Mesodermal cell (in vitro differentiated cells): ENCODE measurements around the gene PIK3R5.
A peak's percentile ranks its signal among the peaks of the same experiment; 100 is the strongest.
"Not testable (repeated sequence)": the region's sequence is repeated elsewhere in the genome, so short reads cannot be mapped to it uniquely, and the experiment has no call there.

Experiments
- H3K27ac ChIP-seq: 2 replicates; pipeline ENCODE4 v1.7.0; 2013; ENCODE audit warnings: mild to moderate bottlenecking, low read depth, low read length, moderate library complexity; ENCODE audit not compliant: severe bottlenecking
- H3K36me3 ChIP-seq: 2 replicates; pipeline ENCODE4 v1.7.1; 2013; ENCODE audit warnings: mild to moderate bottlenecking, low read length, moderate library complexity; ENCODE audit not compliant: control insufficient read depth, insufficient read depth
- H3K4me1 ChIP-seq: one replicate; pipeline ENCODE4 v1.7.1; 2013; ENCODE audit warnings: mild to moderate bottlenecking, low read length; ENCODE audit not compliant: insufficient read depth, control insufficient read depth, poor library complexity, severe bottlenecking
- H3K4me3 ChIP-seq: 2 replicates; pipeline ENCODE4 v1.7.0; 2013; ENCODE audit warnings: low read length, control low read depth, mild to moderate bottlenecking; ENCODE audit not compliant: insufficient read depth, poor library complexity, severe bottlenecking; ENCODE audit errors: extremely low read depth
- H3K9me3 ChIP-seq: 2 replicates; pipeline ENCODE4 v1.7.1; 2013; ENCODE audit warnings: mild to moderate bottlenecking, low read length, moderate library complexity; ENCODE audit not compliant: control insufficient read depth
- WGBS, 2 experiments: methylation state at CpG; one replicate each; pipeline ENCODE4 v1.1.5; 2013; ENCODE audit warnings: missing lambda C conversion rate in 2 of 2; ENCODE audit not compliant: insufficient coverage in 2 of 2; 5-methylcytosine and 5-hydroxymethylcytosine counted together

The PIK3R5 gene

GRCh38 chr17:8984225-8984624 is 18.7 kb upstream of the PIK3R5 start:
- H3K27ac ChIP-seq, H3K9me3 ChIP-seq, H3K4me1 ChIP-seq, H3K4me3 ChIP-seq, H3K36me3 ChIP-seq: not testable (repeated sequence)
- 61 to 94% methylated on average over 3 to 4 of the region's 5 CpGs for WGBS, 2 experiments

DNA sequence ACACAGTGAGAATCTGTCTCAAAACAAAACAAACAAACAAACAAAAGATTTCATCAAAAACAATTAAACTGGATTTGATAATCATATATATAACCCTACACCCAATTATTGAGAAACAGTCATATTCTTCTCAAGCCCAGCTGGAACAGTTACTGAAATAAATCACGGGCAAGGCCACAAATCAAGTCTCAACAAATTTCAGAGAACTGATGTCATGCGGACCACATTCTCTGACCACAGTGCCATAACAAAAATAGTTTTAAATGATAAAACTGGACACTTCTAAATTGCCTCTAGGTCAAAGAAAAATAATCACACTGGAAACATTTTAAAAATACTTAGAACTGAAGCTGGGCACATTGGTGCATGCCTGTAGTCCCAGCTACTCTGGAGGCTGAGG is 15.9 kb upstream of the PIK3R5 start:
- 100% methylated on average over 1 of the region's 2 CpGs; no CpG with 5 or more reads in 1 of the 2 experiments for WGBS, 2 experiments
- no peaks in the 10 kb centered on the region for H3K4me1 ChIP-seq
- H3K9me3 ChIP-seq: no peaks in the 10 kb centered on the region
- no peak overlapping the region for H3K4me3 ChIP-seq
- no peak overlapping the region for H3K27ac ChIP-seq
- no peaks in the 10 kb centered on the region for H3K36me3 ChIP-seq

- H3K9me3 ChIP-seq: no peaks in the 10 kb centered on the region
- H3K27ac ChIP-seq: no peak overlapping the region
- no peak overlapping the region for H3K4me3 ChIP-seq
- no peaks in the 10 kb centered on the region for H3K36me3 ChIP-seq
- H3K4me1 ChIP-seq: no peaks in the 10 kb centered on the region
These were observed 14.2 kb upstream of the PIK3R5 start for GRCh38 chr17:8979715-8980114.

DNA sequence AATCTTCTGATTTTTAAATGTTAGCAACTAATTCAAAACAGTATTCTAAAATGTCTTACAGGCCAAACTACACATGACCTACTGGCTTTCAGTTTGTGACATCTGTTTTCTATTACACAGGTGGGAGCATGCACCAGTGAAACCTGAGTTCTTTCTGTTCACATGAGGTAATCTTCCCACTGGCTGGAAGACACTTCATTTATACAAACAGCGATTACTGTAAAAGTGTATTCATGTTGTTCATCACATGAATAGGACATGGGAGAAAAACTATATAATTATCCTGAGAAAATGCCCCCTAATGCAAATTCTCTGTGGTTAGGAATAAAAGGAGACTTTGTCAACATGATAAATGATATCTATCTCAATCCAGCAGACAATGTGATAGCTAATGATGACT is 11.1 kb upstream of the PIK3R5 start:
- no peak overlapping the region for H3K27ac ChIP-seq
- H3K4me3 ChIP-seq: no peak overlapping the region
- H3K36me3 ChIP-seq: no peaks in the 10 kb centered on the region
- no peaks in the 10 kb centered on the region for H3K4me1 ChIP-seq
- WGBS, 2 experiments: no CpG with 5 or more reads among the region's 1 CpG
- no peaks in the 10 kb centered on the region for H3K9me3 ChIP-seq

DNA sequence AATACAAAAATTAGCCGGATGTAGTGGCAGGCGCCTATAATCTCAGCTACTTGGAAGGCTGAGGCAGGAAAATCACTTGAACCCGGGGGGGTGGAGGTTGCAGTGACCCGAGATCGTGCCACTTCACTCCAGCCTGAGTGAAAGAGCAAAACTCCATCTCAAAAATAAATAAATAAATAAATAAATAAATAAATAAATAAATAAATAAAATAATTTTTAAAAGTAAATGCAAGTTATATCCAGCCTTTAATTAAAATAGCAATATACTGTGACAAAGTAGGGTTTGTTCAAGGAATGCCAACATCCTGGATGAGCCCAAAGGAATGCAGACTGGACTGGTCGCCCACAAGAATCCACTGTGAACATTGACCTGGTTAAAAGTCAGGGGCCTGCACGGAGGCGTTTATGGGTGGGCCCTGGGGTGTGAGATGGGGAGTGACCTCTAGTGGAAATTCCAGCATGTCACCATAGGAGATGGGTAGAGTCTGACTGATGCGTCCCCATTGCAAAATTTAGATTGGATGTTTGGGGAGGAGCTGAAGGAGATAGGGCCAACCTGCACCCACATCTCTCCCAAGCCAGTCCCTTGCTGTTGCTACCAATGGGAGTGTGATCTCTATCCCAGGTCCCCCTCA is 9.7 kb upstream of the PIK3R5 start:
- Histone ChIP-seq H3K9me3 (no peaks in the 10 kb centered on the region), H3K27ac (no peak overlapping the region), H3K4me3 (no peak overlapping the region), H3K4me1 (no peaks in the 10 kb centered on the region), H3K36me3 (no peaks in the 10 kb centered on the region)
- WGBS, 2 experiments: 74 to 89% methylated on average over 2 to 6 of the region's 9 CpGs

GRCh38 chr17:8969901-8970300 is 4.4 kb upstream of the PIK3R5 start:
- Histone ChIP-seq H3K27ac (no peak overlapping the region), H3K4me1 (no peaks in the 10 kb centered on the region), H3K36me3 (no peaks in the 10 kb centered on the region), H3K9me3 (no peaks in the 10 kb centered on the region), H3K4me3 (no peak overlapping the region)
- WGBS, 2 experiments: 86 to 90% methylated on average over 1 of the region's 2 CpGs

- WGBS, 2 experiments: 82% methylated on average over 2 of the region's 3 CpGs; no CpG with 5 or more reads in 1 of the 2 experiments
- H3K4me1 ChIP-seq: no peaks in the 10 kb centered on the region
These were observed 3.0 kb upstream of the PIK3R5 start for GRCh38 chr17:8968503-8968902.

GRCh38 chr17:8967861-8968260 is 2.4 kb upstream of the PIK3R5 start:
- no peaks in the 10 kb centered on the region for H3K9me3 ChIP-seq
- H3K4me3 ChIP-seq: no peak overlapping the region
- H3K4me1 ChIP-seq: no peaks in the 10 kb centered on the region
- H3K27ac ChIP-seq: no peak overlapping the region
- no peaks in the 10 kb centered on the region for H3K36me3 ChIP-seq

More at GRCh38 chr17:8968503-8968902, 3.0 kb upstream of the PIK3R5 start:
- Histone ChIP-seq H3K36me3 (no peaks in the 10 kb centered on the region), H3K4me3 (no peak overlapping the region), H3K9me3 (no peaks in the 10 kb centered on the region), H3K27ac (no peak overlapping the region)

DNA sequence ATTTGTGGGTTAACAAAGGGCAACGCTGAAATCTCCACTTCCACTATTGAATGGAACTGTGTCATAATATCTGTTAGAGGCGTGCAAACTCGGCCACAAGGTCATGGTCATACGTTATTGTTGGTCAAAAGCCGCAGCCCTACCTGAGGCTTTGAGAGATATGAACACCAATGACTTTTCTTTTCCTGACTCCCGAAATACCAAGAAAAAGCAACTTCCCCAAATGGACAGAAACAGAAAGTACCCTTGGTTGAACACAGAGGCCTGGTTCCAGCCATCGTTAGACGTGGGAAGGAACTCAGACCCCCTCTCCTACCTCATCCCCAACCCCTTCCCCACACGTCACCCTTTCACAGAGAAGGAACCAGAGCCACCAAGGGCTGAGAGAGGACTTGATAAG is 1.4 kb upstream of the PIK3R5 start:
- Histone ChIP-seq H3K4me3 (no peak overlapping the region), H3K4me1 (no peaks in the 10 kb centered on the region), H3K36me3 (no peaks in the 10 kb centered on the region), H3K9me3 (no peaks in the 10 kb centered on the region), H3K27ac (no peak overlapping the region)
- 80 to 89% methylated on average over 2 to 6 of the region's 9 CpGs for WGBS, 2 experiments

DNA sequence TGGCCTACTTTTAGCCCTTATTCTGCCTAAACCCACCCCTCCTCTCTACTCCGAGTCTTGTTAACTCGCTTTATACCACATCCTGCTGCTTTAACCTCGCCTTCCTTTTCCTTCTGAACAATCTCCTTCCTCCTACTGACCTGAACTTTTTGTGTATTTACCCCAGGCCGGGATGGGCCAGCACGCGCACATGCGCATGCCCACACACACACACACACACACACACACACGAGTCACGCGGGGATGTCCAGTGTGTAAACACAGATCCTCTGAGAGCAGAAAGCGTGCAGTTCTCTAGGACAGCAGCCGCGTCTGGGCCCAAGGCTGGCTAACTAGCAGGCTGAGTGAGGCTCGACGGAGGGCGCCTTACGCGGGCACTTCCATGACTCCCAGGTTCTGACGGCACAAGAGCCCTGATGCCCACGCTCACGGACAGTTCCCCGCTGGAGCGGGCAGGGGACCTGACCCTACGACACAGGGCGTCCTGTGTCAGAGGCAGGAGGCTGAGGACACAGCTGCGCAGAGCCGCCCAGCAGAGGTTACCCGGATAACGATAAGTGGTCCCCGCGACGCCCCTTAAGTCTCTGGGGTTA is 610 bp downstream of the PIK3R5 start:
- 82 to 89% methylated on average over 21 to 31 of the region's 32 CpGs for WGBS, 2 experiments
- no peaks in the 10 kb centered on the region for H3K9me3 ChIP-seq
- H3K36me3 ChIP-seq: no peaks in the 10 kb centered on the region
- H3K4me1 ChIP-seq: no peaks in the 10 kb centered on the region
- H3K4me3 ChIP-seq: peak overlapping the region; percentile 23
- H3K27ac ChIP-seq: no peak overlapping the region

GRCh38 chr17:8963647-8964258 is 1.8 kb downstream of the PIK3R5 start:
- H3K4me1 ChIP-seq: no peaks in the 10 kb centered on the region
- WGBS, 2 experiments: 77 to 83% methylated on average over 11 of the region's 13 CpGs
- no peak overlapping the region for H3K4me3 ChIP-seq
- H3K27ac ChIP-seq: no peak overlapping the region
- no peaks in the 10 kb centered on the region for H3K9me3 ChIP-seq
- no peaks in the 10 kb centered on the region for H3K36me3 ChIP-seq
